ENCODE results near the gene SCIN.
"Not testable (repeated sequence)": the region's sequence is repeated elsewhere in the genome, so short reads cannot be mapped to it uniquely, and the experiment has no call there.

Gene SCIN

GRCh38 chr7:12619461-12620069, 49.0 kb downstream of the SCIN start:
- DNase-seq (ENCODE audit: low read depth) = no peak

- DNase-seq (ENCODE audit: low read depth) = no peak
Measured at GRCh38 chr7:12620371-12620770, 49.9 kb downstream of the SCIN start.

GRCh38 chr7:12623223-12623622, 52.7 kb downstream of the SCIN start:
- no peak for DNase-seq (ENCODE audit: low read depth)

- no peak for DNase-seq (ENCODE audit: low read depth)
Measured at GRCh38 chr7:12623885-12624498, 53.5 kb downstream of the SCIN start.

- no peak for DNase-seq (ENCODE audit: low read depth)
Measured at GRCh38 chr7:12625836-12626235, 55.3 kb downstream of the SCIN start.

GRCh38 chr7:12629816-12630512, 59.4 kb downstream of the SCIN start:
- DNase-seq (ENCODE audit: low read depth) = no peak

- DNase-seq (ENCODE audit: low read depth) = no peak
Measured at GRCh38 chr7:12630513-12630819, 59.9 kb downstream of the SCIN start.

GRCh38 chr7:12633582-12633981, 63.1 kb downstream of the SCIN start:
- no peak for DNase-seq (ENCODE audit: low read depth)

- DNase-seq (ENCODE audit: low read depth) = no peak
Measured at GRCh38 chr7:12635830-12636229, 65.3 kb downstream of the SCIN start.

- no peak for DNase-seq (ENCODE audit: low read depth)
Measured at GRCh38 chr7:12637328-12637727, 66.8 kb downstream of the SCIN start.

- no peak for DNase-seq (ENCODE audit: low read depth)
Measured at GRCh38 chr7:12637819-12638592, 67.5 kb downstream of the SCIN start.

GRCh38 chr7:12638851-12639456, 68.4 kb downstream of the SCIN start:
- DNase-seq (ENCODE audit: low read depth) = no peak

GRCh38 chr7:12640299-12641096, 70.0 kb downstream of the SCIN start:
- no peak for DNase-seq (ENCODE audit: low read depth)

- DNase-seq (ENCODE audit: low read depth) = no peak
Measured at GRCh38 chr7:12641196-12641595, 70.7 kb downstream of the SCIN start.

- no peak for DNase-seq (ENCODE audit: low read depth)
Measured at GRCh38 chr7:12642508-12642907, 72.0 kb downstream of the SCIN start.

GRCh38 chr7:12643001-12643643, 72.6 kb downstream of the SCIN start:
- DNase-seq (ENCODE audit: low read depth) = no peak

GRCh38 chr7:12643644-12644043, 73.1 kb downstream of the SCIN start:
- DNase-seq (ENCODE audit: low read depth) = no peak

GRCh38 chr7:12645212-12645611, 74.7 kb downstream of the SCIN start:
- not testable (repeated sequence) for DNase-seq (ENCODE audit: low read depth)

GRCh38 chr7:12646139-12646538, 75.6 kb downstream of the SCIN start:
- no peak for DNase-seq (ENCODE audit: low read depth)

GRCh38 chr7:12647364-12648219, 77.1 kb downstream of the SCIN start:
- DNase-seq (ENCODE audit: low read depth) = no peak
